KMS-11 (cell line): ENCODE data around the gene CD34.

Experiments
- H2AFZ ChIP-seq: fragments of 200-600 bp; sonication (generic); 2 replicates; pipeline ENCODE4 v1.6.1; 2016; ENCODE audit warnings: antibody characterized with exemption, mixed run types, low read depth
- H3K27ac ChIP-seq: fragments of 200-600 bp; sonication (generic); 2 replicates; pipeline ENCODE4 v1.6.1; 2016; ENCODE audit warnings: mild to moderate bottlenecking, mixed run types
- H3K27me3 ChIP-seq: fragments of 200-600 bp; sonication (generic); 2 replicates; pipeline ENCODE4 v1.6.1; 2017; ENCODE audit warnings: mild to moderate bottlenecking, low read depth, mixed run types, moderate library complexity; ENCODE audit not compliant: insufficient read depth
- H3K36me3 ChIP-seq: fragments of 200-600 bp; sonication (generic); 2 replicates; pipeline ENCODE4 v1.6.1; 2017; ENCODE audit warnings: mild to moderate bottlenecking, mixed run types; ENCODE audit not compliant: insufficient read depth
- H3K4me1 ChIP-seq: fragments of 200-600 bp; sonication (generic); 2 replicates; pipeline ENCODE4 v1.6.1; 2016; ENCODE audit warnings: mild to moderate bottlenecking, low read depth, mixed run types; ENCODE audit not compliant: poor library complexity, severe bottlenecking
- H3K4me2 ChIP-seq: fragments of 200-600 bp; sonication (generic); 2 replicates; pipeline ENCODE4 v1.7.0; 2016; ENCODE audit warnings: mild to moderate bottlenecking, mixed run types
- H3K4me3 ChIP-seq: fragments of 200-600 bp; sonication (generic); IDR thresholded peaks from 2 replicates; pipeline ENCODE4 v1.6.1; 2017; ENCODE audit warnings: low read depth, low read length, mixed read lengths; ENCODE audit not compliant: insufficient read depth
- H3K79me2 ChIP-seq: fragments of 200-600 bp; sonication (generic); 2 replicates; pipeline ENCODE4 v1.6.1; 2016; ENCODE audit warnings: low read depth, mixed run types; ENCODE audit not compliant: insufficient read depth
- H3K9ac ChIP-seq: fragments of 200-600 bp; sonication (generic); 2 replicates; pipeline ENCODE4 v1.6.1; 2016; ENCODE audit warnings: mild to moderate bottlenecking, mixed run types
- H4K20me1 ChIP-seq: fragments of 200-600 bp; sonication (generic); 2 replicates; pipeline ENCODE4 v1.6.1; 2016; ENCODE audit warnings: mild to moderate bottlenecking, mixed run types; ENCODE audit not compliant: insufficient read depth
- CTCF ChIP-seq: fragments of 200-600 bp; sonication (generic); conservative IDR thresholded peaks from 2 replicates; pipeline ENCODE4 v1.6.1; 2017; ENCODE audit warnings: low read depth, mild to moderate bottlenecking, antibody characterized with exemption, low read length, moderate library complexity, mixed read lengths

Gene CD34

GRCh38 chr1:207856276-207857023 lies 54.5 kb downstream of the CD34 start:
- Histone ChIP-seq H3K4me1 (peaks cover 48% of the 10 kb centered on the region), H3K79me2 (peaks cover 59% of the 10 kb centered on the region)
- TF ChIP-seq CTCF, result no peak

GRCh38 chr1:207854001-207854400 lies 56.9 kb downstream of the CD34 start:
- Histone ChIP-seq H3K9ac (no peak overlapping the region), H3K27me3 (no peaks in the 10 kb centered on the region), H3K4me3 (no peak overlapping the region), H3K4me1 (peaks cover 24% of the 10 kb centered on the region), H2AFZ (no peak overlapping the region), H3K36me3 (no peaks in the 10 kb centered on the region), H3K4me2 (no peak overlapping the region), H4K20me1 (no peaks in the 10 kb centered on the region), H3K79me2 (peaks cover 36% of the 10 kb centered on the region), H3K27ac (no peak overlapping the region)
- no peak for TF ChIP-seq CTCF

More at GRCh38 chr1:207856276-207857023, 54.5 kb downstream of the CD34 start:
- Histone ChIP-seq H4K20me1 (no peaks in the 10 kb centered on the region), H3K27ac (no peak overlapping the region), H3K9ac (no peak overlapping the region), H3K4me3 (no peak overlapping the region), H3K4me2 (no peak overlapping the region), H3K36me3 (no peaks in the 10 kb centered on the region), H2AFZ (no peak overlapping the region), H3K27me3 (no peaks in the 10 kb centered on the region)

- H2AFZ ChIP-seq, result no peak overlapping the region
- H3K27ac ChIP-seq, result no peak overlapping the region
- peaks cover 32% of the 10 kb centered on the region for H3K79me2 ChIP-seq
- no peak overlapping the region for H3K4me2 ChIP-seq
- no peaks in the 10 kb centered on the region for H4K20me1 ChIP-seq
- no peaks in the 10 kb centered on the region for H3K36me3 ChIP-seq
- H3K4me1 ChIP-seq, result peaks cover 18% of the 10 kb centered on the region
- H3K9ac ChIP-seq, result no peak overlapping the region
- no peak for TF ChIP-seq CTCF
- no peaks in the 10 kb centered on the region for H3K27me3 ChIP-seq
- no peak overlapping the region for H3K4me3 ChIP-seq
These were observed 57.6 kb downstream of the CD34 start for GRCh38 chr1:207853372-207853757.

GRCh38 chr1:207852576-207853371 lies 58.2 kb downstream of the CD34 start:
- Histone ChIP-seq H3K27me3 (no peaks in the 10 kb centered on the region), H3K4me2 (no peak overlapping the region), H2AFZ (no peak overlapping the region), H4K20me1 (no peaks in the 10 kb centered on the region), H3K79me2 (peaks cover 32% of the 10 kb centered on the region), H3K27ac (no peak overlapping the region), H3K36me3 (no peaks in the 10 kb centered on the region), H3K9ac (no peak overlapping the region), H3K4me1 (peaks cover 12% of the 10 kb centered on the region), H3K4me3 (no peak overlapping the region)
- no peak for TF ChIP-seq CTCF
